Hepatocyte (in vitro differentiated cells): Measurements from ENCODE around the gene AZU1. TPM values are rescaled to one million over a fixed set of nuclear protein-coding genes. Genes with fewer than 3 reads are reported as not detected.

ENCODE experiments used
- DNase-seq: peaks from one replicate; pipeline ENCODE4 v3.0.0-alpha.2; 2016; ENCODE audit warnings: low spot score
- H2AFZ ChIP-seq: fragments of 200-600 bp; sonication (generic); 2 replicates; pipeline ENCODE4 v1.6.0; 2016; ENCODE audit warnings: antibody characterized with exemption, mild to moderate bottlenecking
- H3K27ac ChIP-seq: fragments of 200-600 bp; sonication (generic); 2 replicates; pipeline ENCODE4 v1.5.1; 2016; ENCODE audit warnings: mild to moderate bottlenecking
- H3K27me3 ChIP-seq: fragments of 200-600 bp; sonication (generic); 2 replicates; pipeline ENCODE4 v1.6.1; 2016
- H3K36me3 ChIP-seq: fragments of 200-600 bp; sonication (generic); replicated peaks from 2 replicates; pipeline ENCODE4 v1.5.1; 2016; ENCODE audit warnings: low read depth; ENCODE audit not compliant: insufficient read depth
- H3K4me1 ChIP-seq: fragments of 200-600 bp; sonication (generic); 2 replicates; pipeline ENCODE4 v1.5.1; 2016; ENCODE audit warnings: mild to moderate bottlenecking, moderate library complexity; ENCODE audit not compliant: insufficient read depth
- H3K4me2 ChIP-seq: fragments of 200-600 bp; sonication (generic); 2 replicates; pipeline ENCODE4 v1.6.0; 2016
- H3K4me3 ChIP-seq: fragments of 200-600 bp; sonication (generic); 2 replicates; pipeline ENCODE4 v1.5.1; 2016; ENCODE audit warnings: mild to moderate bottlenecking
- H3K79me2 ChIP-seq: fragments of 200-600 bp; sonication (generic); 2 replicates; pipeline ENCODE4 v1.6.0; 2017; ENCODE audit warnings: mild to moderate bottlenecking
- H3K9me2 ChIP-seq: fragments of 200-600 bp; sonication (generic); replicated peaks from 2 replicates; pipeline ENCODE4 v1.6.0; 2017; ENCODE audit warnings: mild to moderate bottlenecking; ENCODE audit not compliant: insufficient read depth
- H3K9me3 ChIP-seq: fragments of 200-600 bp; sonication (generic); 2 replicates; pipeline ENCODE4 v1.5.1; 2016; ENCODE audit warnings: low read depth, mild to moderate bottlenecking
- H4K20me1 ChIP-seq: fragments of 200-600 bp; sonication (generic); 2 replicates; pipeline ENCODE4 v1.6.0; 2016; ENCODE audit warnings: mild to moderate bottlenecking; ENCODE audit not compliant: insufficient read depth, poor library complexity, severe bottlenecking
- EZH2 ChIP-seq: fragments of 200-600 bp; sonication (generic); IDR thresholded peaks from 2 replicates; pipeline ENCODE4 v1.6.1; 2016; ENCODE audit warnings: antibody characterized with exemption, mild to moderate bottlenecking, borderline replicate concordance
- EZH2phosphoT487 ChIP-seq: fragments of 200-600 bp; sonication (generic); IDR thresholded peaks from one replicate; pipeline ENCODE4 v1.6.1; 2018; ENCODE audit warnings: antibody characterized with exemption, mild to moderate bottlenecking, low read depth, moderate library complexity; ENCODE audit not compliant: unreplicated experiment, severe bottlenecking
- WGBS: methylation state at CpG from one replicate; pipeline ENCODE4 v1.1.6; 2016; ENCODE audit warnings: low lambda C conversion rate; ENCODE audit errors: missing lambda C conversion rate; 5-methylcytosine and 5-hydroxymethylcytosine counted together
- polyA plus RNA-seq: library from polyadenylated mRNA; unstranded; fragments of >200 nt; fragmentation: Nextera tagmentation; extraction: Ambion mirVana; gene quantifications from 2 replicates; pipeline ENCODE4 v1.2.1, GENCODE V29; 2016
- total RNA-seq: library from RNA; depleted of rRNA; stranded (reverse); fragments of >200 nt; gene quantifications from 2 replicates; pipeline ENCODE4 v1.2.3, GENCODE V29; 2014
- TF ChIP-seq, protein P1 (sequence below): fragments of 200-600 bp; sonication (generic); IDR thresholded peaks from 2 replicates; pipeline ENCODE4 v1.5.1; 2016; ENCODE audit warnings: antibody characterized with exemption, mild to moderate bottlenecking; ENCODE audit not compliant: poor library complexity

AZU1 gene
- total and polyA plus RNA-seq, 2 experiments from 2014 or later: 0.94 TPM; not detected in 1

DNA sequence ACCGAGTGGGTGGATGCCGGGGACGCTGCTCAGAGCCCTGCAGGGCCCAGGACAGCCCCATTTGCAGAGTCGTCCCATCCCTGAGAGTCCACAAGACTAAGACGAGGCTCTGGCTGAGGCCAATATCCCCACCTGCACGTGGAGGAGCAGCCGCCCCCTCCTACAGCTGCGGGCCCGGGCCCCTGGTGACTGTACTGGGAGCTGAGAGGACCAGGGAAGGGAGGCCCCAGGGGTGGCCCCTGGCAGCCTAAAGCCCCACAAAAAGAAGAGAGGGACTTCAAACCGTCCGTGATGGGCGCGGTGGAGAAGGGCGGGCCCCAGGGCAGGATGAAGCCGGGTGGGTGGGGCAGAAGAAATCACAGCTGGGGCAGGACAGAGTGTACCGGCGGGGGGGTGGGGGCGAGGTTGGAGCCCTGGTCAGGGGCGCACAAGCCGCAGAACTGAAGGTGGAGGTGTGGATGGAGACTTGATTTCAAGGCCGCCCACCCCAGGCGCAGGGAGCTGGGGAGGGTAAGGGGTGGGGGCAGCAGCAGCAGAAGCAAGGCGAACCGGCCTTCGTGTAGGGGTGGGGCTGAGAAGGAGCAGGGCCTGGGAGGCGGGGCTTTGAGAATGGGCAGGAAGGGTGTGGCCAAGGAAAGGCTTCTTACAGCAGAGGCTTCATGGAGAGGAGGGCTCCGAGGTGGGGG is 44.8 kb downstream of the AZU1 start:
- Histone ChIP-seq H3K4me3 (no peak overlapping the region), H2AFZ (no peak overlapping the region), H3K27me3 (no peaks in the 10 kb centered on the region), H3K27ac (peak overlapping the region; percentile 30), H3K9me2 (no peaks in the 10 kb centered on the region), H3K9me3 (no peaks in the 10 kb centered on the region), H3K4me1 (no peaks in the 10 kb centered on the region), H3K79me2 (no peaks in the 10 kb centered on the region), H3K4me2 (peak overlapping the region; percentile 19), H4K20me1 (no peaks in the 10 kb centered on the region), H3K36me3 (no peaks in the 10 kb centered on the region)
- TF ChIP-seq, protein P1, sequence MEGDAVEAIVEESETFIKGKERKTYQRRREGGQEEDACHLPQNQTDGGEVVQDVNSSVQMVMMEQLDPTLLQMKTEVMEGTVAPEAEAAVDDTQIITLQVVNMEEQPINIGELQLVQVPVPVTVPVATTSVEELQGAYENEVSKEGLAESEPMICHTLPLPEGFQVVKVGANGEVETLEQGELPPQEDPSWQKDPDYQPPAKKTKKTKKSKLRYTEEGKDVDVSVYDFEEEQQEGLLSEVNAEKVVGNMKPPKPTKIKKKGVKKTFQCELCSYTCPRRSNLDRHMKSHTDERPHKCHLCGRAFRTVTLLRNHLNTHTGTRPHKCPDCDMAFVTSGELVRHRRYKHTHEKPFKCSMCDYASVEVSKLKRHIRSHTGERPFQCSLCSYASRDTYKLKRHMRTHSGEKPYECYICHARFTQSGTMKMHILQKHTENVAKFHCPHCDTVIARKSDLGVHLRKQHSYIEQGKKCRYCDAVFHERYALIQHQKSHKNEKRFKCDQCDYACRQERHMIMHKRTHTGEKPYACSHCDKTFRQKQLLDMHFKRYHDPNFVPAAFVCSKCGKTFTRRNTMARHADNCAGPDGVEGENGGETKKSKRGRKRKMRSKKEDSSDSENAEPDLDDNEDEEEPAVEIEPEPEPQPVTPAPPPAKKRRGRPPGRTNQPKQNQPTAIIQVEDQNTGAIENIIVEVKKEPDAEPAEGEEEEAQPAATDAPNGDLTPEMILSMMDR: no peak
- TF ChIP-seq EZH2 (no peak), EZH2phosphoT487 (no peak)
- DNase-seq: peak; percentile 79
- WGBS: 84% methylated on average over 20 of the region's 27 CpGs

DNA sequence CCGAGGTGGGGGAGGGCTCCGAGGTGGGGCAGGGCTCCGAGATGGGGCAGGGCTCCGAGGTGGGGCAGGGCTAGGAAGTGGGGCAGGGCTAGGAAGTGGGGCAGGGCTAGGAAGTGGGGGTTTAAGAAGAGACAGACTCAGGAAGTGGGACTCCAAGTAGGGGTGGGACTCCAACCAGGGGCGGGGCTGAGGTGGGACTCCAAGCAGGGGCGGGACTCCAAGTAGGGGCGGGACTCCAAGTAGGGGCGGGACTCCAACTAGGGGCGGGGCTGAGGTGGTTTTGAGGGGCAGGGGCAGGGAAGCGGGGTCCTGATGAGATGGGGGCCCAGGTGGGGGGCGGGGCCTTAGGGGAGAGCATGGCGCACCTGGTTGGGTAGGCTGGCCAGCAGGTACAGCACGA is 45.4 kb downstream of the AZU1 start:
- no peak overlapping the region for H3K4me2 ChIP-seq
- no peak overlapping the region for H3K27ac ChIP-seq
- H3K79me2 ChIP-seq: no peaks in the 10 kb centered on the region
- H2AFZ ChIP-seq: no peak overlapping the region
- H3K4me3 ChIP-seq: no peak overlapping the region
- H3K36me3 ChIP-seq: no peaks in the 10 kb centered on the region
- TF ChIP-seq EZH2 (no peak), EZH2phosphoT487 (no peak)
- TF ChIP-seq, protein P1: no peak
- no CpG with 5 or more reads among the region's 13 CpGs for WGBS
- H3K9me2 ChIP-seq: no peaks in the 10 kb centered on the region
- H3K9me3 ChIP-seq: no peaks in the 10 kb centered on the region
- no peaks in the 10 kb centered on the region for H3K27me3 ChIP-seq
- no peaks in the 10 kb centered on the region for H4K20me1 ChIP-seq
- no peaks in the 10 kb centered on the region for H3K4me1 ChIP-seq
- DNase-seq: no peak

DNA sequence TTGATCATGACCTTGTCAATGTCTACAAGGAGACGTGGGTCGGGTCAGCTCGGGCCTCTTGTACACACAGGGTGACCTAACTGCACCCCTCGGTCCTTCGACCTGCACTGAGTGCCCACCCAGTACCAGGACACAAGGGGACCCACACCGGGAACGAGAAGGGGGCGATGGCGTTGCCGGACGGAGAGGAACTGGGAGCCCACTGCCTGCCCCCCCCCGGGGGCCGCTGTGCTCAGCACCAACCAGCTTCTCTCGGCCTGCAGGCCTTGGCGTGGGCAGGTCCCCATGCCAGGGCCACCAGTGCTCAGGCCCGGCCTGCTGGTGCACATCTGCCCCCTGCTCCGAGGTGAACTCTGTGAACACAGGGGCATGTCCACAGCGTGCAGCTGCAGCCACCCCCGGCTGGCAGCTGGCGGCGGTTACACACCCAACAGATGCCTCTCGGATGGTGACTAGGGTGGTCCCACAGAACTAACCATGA is 46.0 kb downstream of the AZU1 start:
- WGBS: 92% methylated on average over 22 of the region's 22 CpGs
- Histone ChIP-seq H4K20me1 (no peaks in the 10 kb centered on the region), H3K4me3 (no peak overlapping the region), H3K4me2 (no peak overlapping the region), H3K9me2 (no peaks in the 10 kb centered on the region), H3K36me3 (no peaks in the 10 kb centered on the region), H3K9me3 (no peaks in the 10 kb centered on the region), H3K79me2 (no peaks in the 10 kb centered on the region), H3K27ac (no peak overlapping the region), H2AFZ (no peak overlapping the region), H3K27me3 (no peaks in the 10 kb centered on the region), H3K4me1 (no peaks in the 10 kb centered on the region)
- DNase-seq: no peak
- no peak for TF ChIP-seq EZH2phosphoT487
- TF ChIP-seq, protein P1: no peak
- TF ChIP-seq EZH2: no peak
